GM18511 (cell line): ENCODE data around the gene ZNF75A.
"Not testable (repeated sequence)": the region's sequence is repeated elsewhere in the genome, so short reads cannot be mapped to it uniquely, and the experiment has no call there.

Experiments used
- ATAC-seq: cut with Tn5 transposase; IDR thresholded peaks from one replicate; pipeline ENCODE4 v1.9.1; 2021; ENCODE audit warnings: mild to moderate bottlenecking, moderate library complexity; ENCODE audit not compliant: unreplicated experiment

The ZNF75A gene

DNA sequence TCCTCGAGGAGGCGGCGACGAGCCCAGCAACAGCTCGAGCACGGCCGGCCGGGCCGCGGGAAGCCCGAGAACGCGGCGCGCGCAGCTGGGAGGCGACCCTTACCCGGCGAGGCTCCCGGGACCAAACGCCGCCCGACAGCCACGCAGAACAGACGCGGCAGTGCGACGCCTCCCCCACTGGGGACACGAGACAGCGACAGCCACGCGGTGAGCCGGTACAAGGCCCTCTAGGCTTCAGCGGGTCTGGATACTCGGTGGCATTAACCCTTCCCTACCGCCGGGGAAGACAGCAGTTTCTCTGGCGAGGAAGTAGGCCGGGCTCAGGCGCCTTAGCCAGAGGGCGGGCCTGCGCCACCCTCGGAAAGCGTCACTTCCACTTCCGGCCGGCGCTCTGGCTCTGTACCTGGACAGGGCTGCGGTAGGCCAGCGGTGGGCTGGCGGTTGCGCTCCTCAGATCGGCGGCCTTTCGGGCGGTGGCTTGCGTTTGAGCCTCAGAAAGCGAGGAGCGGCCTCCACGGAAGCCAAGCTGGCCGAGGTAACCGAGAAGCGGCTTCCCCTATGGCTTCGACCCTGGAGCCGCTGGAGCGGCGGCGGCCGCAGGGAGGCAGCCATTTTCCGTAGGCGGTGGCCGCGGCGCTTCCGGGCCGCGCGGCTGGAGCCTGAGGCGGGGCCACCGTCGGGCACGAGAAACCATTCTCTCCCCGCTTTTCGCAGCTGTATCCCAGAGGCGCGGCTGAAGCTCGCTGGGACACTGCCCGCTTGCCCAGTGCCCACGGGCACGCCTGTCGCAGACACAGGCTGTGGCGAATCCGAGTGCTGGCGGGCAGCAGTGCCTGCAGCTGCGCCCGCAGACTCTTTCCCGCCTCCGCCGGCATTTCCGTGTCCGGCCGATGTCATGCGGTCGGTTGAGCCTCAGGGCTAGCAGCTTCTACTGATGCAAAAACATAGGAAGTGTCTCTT lies at the start of gene ZNF75A, which contains the start of gene TIGD7:
TSS of gene ZNF75A (plus strand) at position 389 of the 960 bp plus-strand sequence. CDS start 2,932 bp downstream, outside the sequence.
TSS of gene TIGD7 (minus strand) at position 322 of the 960 bp plus-strand sequence. CDS start 4,816 bp downstream, outside the sequence.
- peak; percentile 98 for ATAC-seq

GRCh38 chr16:3256146-3256865 lies 49.0 kb upstream of the ZNF75A start, which contains the start of gene MEFV:
TSS of gene MEFV (minus strand) at chr16:3256633. CDS start at chr16:3256587, 46 bp downstream.
- no peak for ATAC-seq

DNA sequence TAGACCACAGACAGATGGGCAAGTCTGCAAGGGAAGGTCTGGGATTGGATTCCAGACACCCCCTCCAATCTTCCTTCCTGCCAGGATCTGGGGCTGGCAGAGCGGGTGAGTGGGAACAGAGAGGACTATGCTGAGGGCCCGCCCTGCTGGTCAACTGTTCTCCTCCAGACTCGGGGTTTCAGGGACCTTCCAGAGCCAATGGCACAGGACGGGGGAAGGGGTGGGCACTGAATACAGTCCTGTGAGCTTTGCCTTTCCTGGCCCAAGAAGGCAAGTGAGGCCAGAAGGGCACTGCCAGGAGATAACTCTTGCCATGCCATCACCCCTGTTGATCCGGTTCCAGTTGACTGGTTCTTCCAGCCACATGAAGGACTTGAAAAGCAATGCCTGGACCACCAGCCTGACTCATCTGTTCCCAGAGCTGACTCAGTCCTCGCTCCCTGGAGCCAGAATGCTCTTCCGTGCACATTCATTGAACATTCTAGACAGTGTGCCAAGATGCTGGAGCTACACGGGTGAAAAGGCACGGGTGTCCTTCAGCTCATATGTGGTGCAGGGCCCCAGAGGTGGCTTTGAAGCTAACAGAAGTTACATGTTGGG lies 48.3 kb upstream of the ZNF75A start:
- no peak for ATAC-seq

GRCh38 chr16:3259836-3260235 lies 45.5 kb upstream of the ZNF75A start:
- no peak for ATAC-seq

- no peak for ATAC-seq
These were observed 42.8 kb upstream of the ZNF75A start for GRCh38 chr16:3262517-3262916.

- peak; percentile 79 for ATAC-seq
These were observed 40.9 kb upstream of the ZNF75A start for GRCh38 chr16:3264137-3265036.

DNA sequence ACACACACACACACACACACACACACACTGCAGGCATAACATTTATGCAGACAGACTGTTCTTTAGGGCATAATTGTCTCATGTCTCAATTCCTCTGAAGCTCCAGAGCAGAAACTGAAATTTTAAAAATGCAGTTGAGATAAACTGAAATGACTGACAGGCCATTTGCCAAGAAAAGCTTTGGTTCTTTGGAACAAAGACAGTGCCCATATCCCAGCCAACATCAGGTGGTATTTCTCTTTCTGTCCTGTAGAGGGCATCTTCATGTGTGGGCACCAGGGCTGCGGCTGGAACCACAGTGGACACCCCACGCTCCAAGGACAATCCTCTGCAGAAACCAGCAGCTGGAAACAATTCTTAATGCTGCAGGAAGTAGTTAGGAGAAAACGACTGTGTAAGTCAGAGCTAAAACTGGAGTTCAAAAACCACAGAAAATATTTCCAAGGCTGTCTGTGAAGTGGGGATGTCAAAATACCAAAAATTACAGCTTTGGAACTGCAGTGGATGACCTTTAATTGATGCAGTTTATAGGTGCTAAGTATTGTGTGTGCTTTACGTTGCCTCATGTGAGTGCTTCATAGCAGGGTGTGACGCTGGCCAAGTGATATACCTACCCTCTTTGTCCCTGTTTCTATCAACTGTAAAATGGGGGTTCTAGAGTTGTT lies 38.3 kb upstream of the ZNF75A start:
- ATAC-seq: no peak

GRCh38 chr16:3268294-3268693 lies 37.0 kb upstream of the ZNF75A start:
- ATAC-seq: no peak

- not testable (repeated sequence) for ATAC-seq
These were observed 34.6 kb upstream of the ZNF75A start for GRCh38 chr16:3270718-3271117.

GRCh38 chr16:3271281-3271680 lies 34.0 kb upstream of the ZNF75A start:
- not testable (repeated sequence) for ATAC-seq

GRCh38 chr16:3274490-3274889 lies 30.8 kb upstream of the ZNF75A start:
- no peak for ATAC-seq

DNA sequence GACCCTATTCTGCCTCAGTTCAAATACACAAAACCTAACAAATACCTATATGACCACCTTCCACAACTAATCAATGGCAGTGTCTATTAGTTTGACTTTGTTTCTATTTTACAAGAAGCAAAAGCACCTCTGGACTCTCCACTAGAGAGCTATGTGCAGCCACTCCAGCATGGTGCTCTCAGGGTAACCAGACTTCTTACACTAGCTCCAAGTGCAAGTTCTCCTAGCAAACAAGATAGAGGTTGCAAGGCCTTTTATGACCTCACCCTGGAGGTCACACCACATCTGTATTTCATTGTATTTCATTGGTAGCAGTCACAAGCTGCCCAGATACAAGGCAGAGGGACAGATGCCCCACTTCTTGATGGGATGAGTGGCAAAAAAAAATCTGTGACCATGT lies 30.4 kb upstream of the ZNF75A start:
- no peak for ATAC-seq

DNA sequence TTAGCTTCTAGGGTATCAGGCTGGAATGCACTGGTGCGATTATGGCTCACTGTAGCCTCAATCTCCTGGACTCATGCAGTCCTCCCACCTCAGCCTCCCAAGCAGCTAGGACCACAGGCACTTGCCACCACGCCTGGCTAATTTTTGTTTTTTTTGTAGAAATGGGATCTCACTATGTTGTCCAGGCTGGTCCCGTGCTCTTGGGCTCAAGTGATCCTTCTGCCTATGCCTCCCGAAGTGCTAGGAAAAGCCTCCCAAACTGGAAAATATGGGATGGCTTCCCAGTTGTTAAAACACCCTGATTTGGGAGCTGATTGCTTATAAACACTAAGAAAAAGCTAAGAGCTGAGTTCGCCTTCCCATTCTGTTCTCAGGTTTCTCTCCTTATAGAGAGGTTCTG lies 28.6 kb upstream of the ZNF75A start:
- no peak for ATAC-seq

DNA sequence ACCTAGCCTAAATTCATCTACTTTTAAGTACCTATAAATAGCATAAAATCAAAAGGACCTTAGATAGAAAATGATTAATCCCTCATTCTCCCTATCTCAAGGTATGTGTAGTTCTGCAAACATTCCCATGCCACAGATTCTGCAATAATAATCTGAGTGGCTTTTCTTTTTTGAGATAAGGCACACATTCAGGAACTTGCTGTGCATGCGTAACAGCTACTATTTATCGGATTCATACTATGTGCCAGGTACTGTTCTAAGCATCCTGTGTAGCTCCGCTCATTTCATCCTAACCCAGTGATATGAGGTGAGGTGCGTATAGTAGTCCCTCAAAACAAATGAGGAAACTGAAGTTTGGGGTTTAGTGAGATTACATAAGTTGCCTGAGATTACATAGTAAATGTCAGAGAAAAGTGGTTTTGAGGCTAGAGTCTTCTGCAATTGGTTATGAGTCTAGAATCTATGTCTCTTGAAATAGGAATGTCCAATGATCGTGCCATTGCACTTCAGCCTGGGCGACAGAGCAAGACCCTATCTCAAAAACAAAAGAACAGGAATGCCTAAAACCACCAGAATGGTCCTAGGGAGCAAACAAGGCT lies 24.0 kb upstream of the ZNF75A start:
- no peak for ATAC-seq

DNA sequence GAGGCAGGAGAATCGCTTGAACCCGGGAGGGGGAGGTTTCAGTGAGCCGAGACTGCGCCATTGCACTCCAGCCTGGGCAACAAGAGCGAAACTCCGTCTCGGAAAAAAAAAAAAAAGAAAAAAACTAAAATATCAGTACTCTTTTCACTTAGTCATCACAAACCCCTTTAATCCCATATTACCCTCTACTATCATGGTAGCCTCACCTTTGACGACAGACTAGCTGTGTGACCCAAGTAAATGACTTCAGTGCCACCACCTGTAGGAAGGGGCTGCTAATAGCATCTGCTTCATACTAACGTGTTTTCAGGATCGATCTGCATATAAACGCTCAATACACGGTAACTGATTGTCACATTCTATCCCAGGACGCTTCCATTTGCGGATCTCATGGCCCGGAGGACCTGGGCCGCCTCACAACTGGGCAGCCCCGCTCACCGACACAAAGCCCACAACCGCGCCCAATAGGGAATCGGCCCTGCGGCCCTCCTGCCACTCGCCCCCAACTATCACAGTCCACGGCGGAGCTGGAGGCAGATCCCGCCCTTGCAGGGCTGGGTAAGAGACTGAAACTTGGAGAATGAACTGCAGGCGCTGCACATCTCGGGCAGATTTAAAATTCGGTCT lies 23.1 kb upstream of the ZNF75A start:
- peak; percentile 37 for ATAC-seq

- ATAC-seq: peak; percentile 86
These were observed 22.4 kb upstream of the ZNF75A start, which contains the start of gene ZNF263 for GRCh38 chr16:3282730-3283542. TSS of gene ZNF263 (plus strand) at chr16:3283491. CDS start at chr16:3283819, 328 bp downstream.

GRCh38 chr16:3283543-3284447 lies 21.5 kb upstream of the ZNF75A start:
- ATAC-seq: no peak
